Brain microvascular endothelial cell (primary cell): Measurements from ENCODE around the gene RELL2.
"Not testable (repeated sequence)": the region's sequence is repeated elsewhere in the genome, so short reads cannot be mapped to it uniquely, and the experiment has no call there.

Experiments used
- DNase-seq: peaks from one replicate; pipeline ENCODE4 v3.0.0-alpha.2; 2020
- H3K27ac ChIP-seq: fragments of 250-450 bp; sonication (Bioruptor Pico); 2 replicates; pipeline ENCODE4 v1.5.1; 2020; ENCODE audit warnings: mild to moderate bottlenecking, moderate library complexity
- H3K27me3 ChIP-seq: fragments of 250-450 bp; sonication (Bioruptor Pico); replicated peaks from 2 replicates; pipeline ENCODE4 v1.5.1; 2020; ENCODE audit warnings: mild to moderate bottlenecking
- H3K36me3 ChIP-seq: fragments of 250-450 bp; sonication (Bioruptor Pico); replicated peaks from 2 replicates; pipeline ENCODE4 v1.5.1; 2020; ENCODE audit warnings: mild to moderate bottlenecking
- H3K4me3 ChIP-seq: 2 replicates; pipeline ENCODE4 v1.5.1; 2011; ENCODE audit warnings: low read depth, mild to moderate bottlenecking, control low read depth, low read length, moderate library complexity
- in situ Hi-C: cut with HindIII; loops from 2 replicates; pipeline ENCODE4 v1.10.0; 2017; ENCODE audit warnings: low sequenced_read_pairs, low pct_ligation_motif_present
- TF ChIP-seq, protein P1 (sequence below): IDR thresholded peaks from 2 replicates; pipeline ENCODE4 v1.5.1; 2011; ENCODE audit warnings: low read depth, mild to moderate bottlenecking, moderate library complexity, low read length, control low read depth, inconsistent platforms; ENCODE audit errors: missing control alignments

The RELL2 gene

DNA sequence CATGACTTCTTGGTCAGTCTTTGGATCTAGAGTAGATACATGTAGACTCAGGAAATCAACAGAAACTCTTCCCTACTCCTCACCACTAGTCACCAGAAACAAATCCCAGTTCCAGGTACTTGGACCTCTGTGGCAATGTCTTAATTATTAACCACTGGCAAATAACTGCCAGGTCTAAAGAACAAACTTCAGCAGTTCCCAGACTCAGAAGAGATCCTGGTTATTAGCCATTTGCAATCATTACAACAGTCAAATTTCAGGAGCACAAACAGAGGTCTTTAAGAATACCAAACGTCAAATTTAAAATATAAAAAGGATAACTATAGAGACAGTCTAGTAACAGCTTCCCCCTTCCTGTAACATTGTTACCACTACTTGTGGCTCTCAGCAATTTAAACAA, 28.2 kb upstream of the RELL2 start:
- in situ Hi-C loops: no loop called here
- H3K36me3 ChIP-seq: no peaks in the 10 kb centered on the region
- no peak overlapping the region for H3K4me3 ChIP-seq
- TF ChIP-seq, protein P1, sequence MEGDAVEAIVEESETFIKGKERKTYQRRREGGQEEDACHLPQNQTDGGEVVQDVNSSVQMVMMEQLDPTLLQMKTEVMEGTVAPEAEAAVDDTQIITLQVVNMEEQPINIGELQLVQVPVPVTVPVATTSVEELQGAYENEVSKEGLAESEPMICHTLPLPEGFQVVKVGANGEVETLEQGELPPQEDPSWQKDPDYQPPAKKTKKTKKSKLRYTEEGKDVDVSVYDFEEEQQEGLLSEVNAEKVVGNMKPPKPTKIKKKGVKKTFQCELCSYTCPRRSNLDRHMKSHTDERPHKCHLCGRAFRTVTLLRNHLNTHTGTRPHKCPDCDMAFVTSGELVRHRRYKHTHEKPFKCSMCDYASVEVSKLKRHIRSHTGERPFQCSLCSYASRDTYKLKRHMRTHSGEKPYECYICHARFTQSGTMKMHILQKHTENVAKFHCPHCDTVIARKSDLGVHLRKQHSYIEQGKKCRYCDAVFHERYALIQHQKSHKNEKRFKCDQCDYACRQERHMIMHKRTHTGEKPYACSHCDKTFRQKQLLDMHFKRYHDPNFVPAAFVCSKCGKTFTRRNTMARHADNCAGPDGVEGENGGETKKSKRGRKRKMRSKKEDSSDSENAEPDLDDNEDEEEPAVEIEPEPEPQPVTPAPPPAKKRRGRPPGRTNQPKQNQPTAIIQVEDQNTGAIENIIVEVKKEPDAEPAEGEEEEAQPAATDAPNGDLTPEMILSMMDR: no peak
- DNase-seq: no peak
- H3K27ac ChIP-seq: no peak overlapping the region
- no peaks in the 10 kb centered on the region for H3K27me3 ChIP-seq

DNA sequence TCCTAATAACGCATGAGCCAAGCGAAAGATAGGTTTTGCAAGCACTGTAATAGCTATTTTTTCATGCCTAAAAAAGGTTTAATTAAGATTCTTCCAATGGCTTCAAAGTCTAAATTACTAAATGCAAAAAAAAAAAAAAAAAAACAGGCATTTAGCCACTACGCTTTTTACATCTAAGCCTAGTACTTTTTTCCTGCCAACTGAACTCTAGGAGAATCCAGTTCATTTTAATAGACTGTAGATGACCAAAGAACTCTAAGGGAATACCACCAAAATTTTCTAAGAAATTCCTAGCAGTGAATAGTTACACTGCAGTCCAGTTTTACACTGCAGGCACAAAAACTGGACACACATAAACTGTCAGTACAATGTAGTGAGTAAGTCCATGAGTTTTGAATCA, 27.8 kb upstream of the RELL2 start:
- no peak overlapping the region for H3K27ac ChIP-seq

DNA sequence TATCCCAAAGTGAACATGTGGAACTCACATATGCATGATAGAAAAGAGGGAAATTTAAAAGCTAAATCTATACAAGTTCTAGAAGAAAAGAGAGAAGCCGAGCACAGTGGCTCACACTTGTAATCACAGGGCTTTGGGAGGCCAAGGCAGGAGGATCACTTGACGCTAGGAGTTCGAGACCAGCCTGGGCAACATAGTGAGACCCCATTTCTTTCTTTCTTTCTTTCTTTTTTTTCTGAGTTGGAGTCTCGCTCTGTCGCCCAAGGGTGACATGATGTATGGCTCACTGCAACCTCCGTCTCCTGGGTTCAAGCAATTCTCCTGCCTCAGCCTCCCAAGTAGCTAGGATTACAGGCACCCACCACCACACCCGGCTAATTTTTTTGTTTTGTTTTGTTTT, 26.9 kb upstream of the RELL2 start:
- H3K4me3 ChIP-seq, H3K36me3 ChIP-seq, DNase-seq, H3K27ac ChIP-seq, in situ Hi-C loops, H3K27me3 ChIP-seq: not testable (repeated sequence)

More for the DNA sequence above, 27.8 kb upstream of the RELL2 start:
- TF ChIP-seq, protein P1: no peak
- no peak for DNase-seq
- Histone ChIP-seq H3K27me3 (no peaks in the 10 kb centered on the region), H3K4me3 (no peak overlapping the region), H3K36me3 (no peaks in the 10 kb centered on the region)
- in situ Hi-C loops: no loop called here

DNA sequence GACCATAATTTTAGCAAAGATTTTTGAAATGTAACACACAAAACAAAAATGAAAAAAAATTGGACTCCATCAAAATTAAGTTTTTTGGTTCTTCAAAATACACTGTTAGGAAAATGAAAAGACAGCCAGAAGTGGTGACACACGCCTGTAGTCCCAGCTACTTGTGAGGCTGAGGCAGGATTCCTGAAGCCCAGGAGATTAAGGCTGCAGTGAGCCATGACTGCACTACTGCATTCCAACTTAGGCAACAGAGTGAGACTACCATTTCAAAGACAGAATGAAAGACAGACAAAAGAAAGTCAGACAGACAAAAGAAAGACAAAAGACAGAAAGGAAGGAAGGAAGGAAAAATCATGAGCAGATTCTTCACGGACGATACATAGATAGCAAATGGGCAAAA, 25.5 kb upstream of the RELL2 start:
- Histone ChIP-seq H3K4me3 (no peak overlapping the region), H3K27me3 (no peaks in the 10 kb centered on the region), H3K27ac (no peak overlapping the region), H3K36me3 (no peaks in the 10 kb centered on the region)
- TF ChIP-seq, protein P1: no peak
- DNase-seq: no peak
- in situ Hi-C loops: no loop called here

DNA sequence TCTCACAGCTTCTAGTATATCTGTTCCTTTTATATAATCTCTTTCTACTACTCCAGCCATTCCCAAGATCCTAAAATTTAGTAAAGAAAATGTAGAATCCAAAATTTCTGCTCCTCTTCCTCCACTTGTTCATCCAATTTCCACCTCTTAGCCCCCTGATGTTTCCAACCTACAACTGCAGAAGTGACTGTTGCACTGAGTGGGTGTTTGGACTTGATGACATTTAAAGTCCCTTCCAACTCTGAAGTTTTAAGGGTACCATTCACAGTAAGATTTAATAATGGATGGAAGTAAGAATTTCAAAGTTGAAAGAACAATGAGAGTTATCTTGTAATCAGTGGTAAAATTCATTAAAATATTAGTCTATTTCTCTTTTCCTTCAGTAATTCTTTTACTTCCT, 23.5 kb upstream of the RELL2 start:
- Histone ChIP-seq H3K36me3 (no peaks in the 10 kb centered on the region), H3K27ac (no peak overlapping the region), H3K4me3 (no peak overlapping the region), H3K27me3 (no peaks in the 10 kb centered on the region)
- no peak for DNase-seq
- TF ChIP-seq, protein P1: no peak
- in situ Hi-C loops: no loop called here

DNA sequence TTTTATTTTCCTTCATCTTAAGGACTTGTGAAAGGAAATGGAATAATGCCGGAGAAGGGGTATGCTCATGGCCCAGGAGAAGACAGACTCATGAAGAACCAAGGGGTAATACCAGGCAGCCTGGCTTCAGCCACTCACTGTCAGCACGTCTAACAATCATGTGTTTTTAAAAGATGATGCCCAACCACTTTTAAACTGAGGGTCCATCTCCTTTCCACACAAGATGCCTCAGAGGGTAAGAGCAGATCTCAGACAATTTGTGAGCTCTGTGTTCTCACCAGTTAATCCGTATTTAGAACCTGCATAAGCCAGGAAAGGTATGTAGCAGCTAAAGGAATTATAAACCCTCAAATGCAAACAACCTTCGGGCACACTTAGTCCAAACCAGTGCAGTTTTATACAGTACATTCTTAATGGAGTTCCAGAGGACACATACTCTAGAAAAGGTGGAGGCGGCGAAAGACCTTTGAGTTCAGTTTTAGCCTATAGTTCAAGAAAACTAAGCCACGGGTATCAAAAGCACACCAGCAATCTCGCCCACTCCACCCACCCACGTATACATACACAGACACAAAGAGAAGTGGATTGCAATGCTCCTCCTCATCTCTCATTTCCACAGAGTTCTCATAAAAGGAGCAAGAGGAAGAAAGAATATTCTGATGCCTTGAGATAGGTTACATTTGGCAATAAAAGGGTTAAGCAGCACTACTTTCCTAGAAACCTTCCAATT, 20.6 kb upstream of the RELL2 start:
- no peak for DNase-seq
- H3K36me3 ChIP-seq: peaks cover 12% of the 10 kb centered on the region
- no peak overlapping the region for H3K4me3 ChIP-seq
- no peaks in the 10 kb centered on the region for H3K27me3 ChIP-seq
- TF ChIP-seq, protein P1: no peak
- in situ Hi-C loops: no loop called here
- no peak overlapping the region for H3K27ac ChIP-seq
